Gastroesophageal sphincter (tissue), 3 donors: ENCODE results near the gene HBQ1.

Experiments
- EP300 ChIP-seq: sonication (generic); formaldehyde crosslinking; IDR thresholded peaks from one replicate; pipeline ENCODE4 v1.6.1; 2017; ENCODE audit warnings: antibody characterized with exemption, mild to moderate bottlenecking
- POLR2A ChIP-seq, 2 donors: fragments of 450-650 bp; IDR thresholded peaks; one replicate each; pipeline ENCODE4 v1.6.1; 2017; ENCODE audit warnings: antibody characterized with exemption in 2 of 2, mild to moderate bottlenecking in 2 of 2, moderate library complexity in 1 of 2
- TF ChIP-seq, protein P1 (sequence below), 4 experiments: fragments of 200-600 bp in 2 of 4; fragments of 450-650 bp in 2 of 4; sonication (generic) in 1 of 4; IDR thresholded peaks; one replicate each; pipeline ENCODE4 v1.5.1; 2017 to 2019; ENCODE audit warnings: antibody characterized with exemption in 4 of 4, mild to moderate bottlenecking in 2 of 4, moderate library complexity in 2 of 4

DNA sequence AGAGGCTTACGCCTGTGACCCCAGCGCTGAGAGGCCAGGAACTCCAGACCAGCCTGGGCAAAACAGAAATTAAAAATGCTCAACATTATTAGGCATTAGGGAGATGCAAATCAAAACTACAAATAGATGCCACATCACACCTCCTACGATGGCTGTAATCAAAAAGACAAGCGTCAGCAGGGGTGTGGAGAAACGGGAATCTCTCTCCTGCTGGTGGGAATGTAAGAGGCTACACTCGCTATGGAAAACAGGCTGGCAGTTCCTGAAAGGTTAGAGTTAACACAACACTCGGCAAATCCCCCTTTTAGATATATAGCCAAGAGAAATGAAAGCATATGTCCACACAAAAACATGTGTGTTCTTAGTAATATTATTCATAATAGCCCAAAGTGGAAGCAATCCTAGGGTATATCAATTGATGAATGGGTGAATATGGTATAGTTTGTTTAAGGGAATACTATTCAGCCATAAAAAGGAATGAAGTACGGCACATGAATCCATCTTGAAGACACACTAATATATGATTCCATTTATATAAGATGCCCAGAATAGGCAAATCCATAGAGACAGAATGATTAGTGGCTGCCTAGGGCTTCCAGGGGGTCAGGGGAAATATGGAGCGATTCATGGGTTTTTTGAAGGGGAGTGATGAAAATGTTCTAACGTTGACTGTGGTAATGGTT is 39.9 kb upstream of the HBQ1 start:
- TF ChIP-seq EP300: no peak
- TF ChIP-seq, protein P1, sequence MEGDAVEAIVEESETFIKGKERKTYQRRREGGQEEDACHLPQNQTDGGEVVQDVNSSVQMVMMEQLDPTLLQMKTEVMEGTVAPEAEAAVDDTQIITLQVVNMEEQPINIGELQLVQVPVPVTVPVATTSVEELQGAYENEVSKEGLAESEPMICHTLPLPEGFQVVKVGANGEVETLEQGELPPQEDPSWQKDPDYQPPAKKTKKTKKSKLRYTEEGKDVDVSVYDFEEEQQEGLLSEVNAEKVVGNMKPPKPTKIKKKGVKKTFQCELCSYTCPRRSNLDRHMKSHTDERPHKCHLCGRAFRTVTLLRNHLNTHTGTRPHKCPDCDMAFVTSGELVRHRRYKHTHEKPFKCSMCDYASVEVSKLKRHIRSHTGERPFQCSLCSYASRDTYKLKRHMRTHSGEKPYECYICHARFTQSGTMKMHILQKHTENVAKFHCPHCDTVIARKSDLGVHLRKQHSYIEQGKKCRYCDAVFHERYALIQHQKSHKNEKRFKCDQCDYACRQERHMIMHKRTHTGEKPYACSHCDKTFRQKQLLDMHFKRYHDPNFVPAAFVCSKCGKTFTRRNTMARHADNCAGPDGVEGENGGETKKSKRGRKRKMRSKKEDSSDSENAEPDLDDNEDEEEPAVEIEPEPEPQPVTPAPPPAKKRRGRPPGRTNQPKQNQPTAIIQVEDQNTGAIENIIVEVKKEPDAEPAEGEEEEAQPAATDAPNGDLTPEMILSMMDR (IDR thresholded peaks at IDR 0.05): no peak
- no peak for TF ChIP-seq POLR2A (IDR thresholded peaks at IDR 0.05)
